ENCODE measurements around the gene REELD1.

DNA sequence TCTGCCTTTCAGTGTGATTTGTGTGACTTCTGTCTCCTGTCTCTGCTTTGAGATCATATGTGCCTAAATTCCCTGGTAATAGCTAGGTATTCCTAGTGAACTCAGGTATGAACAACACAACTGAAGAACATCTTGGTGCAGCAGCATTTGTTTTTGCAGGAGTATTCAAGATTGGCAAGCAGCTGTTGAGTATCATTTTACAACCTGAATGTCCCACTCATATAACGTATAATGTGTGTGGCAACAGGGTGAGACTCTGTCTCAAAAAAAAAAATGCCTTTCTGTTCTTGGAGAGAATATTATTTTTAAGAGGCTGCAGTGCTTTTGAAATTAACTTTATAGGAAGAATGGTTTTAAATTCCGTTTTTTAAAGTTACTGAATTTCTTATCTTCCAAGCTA is 31.1 kb upstream of the REELD1 start:
- TF ChIP-seq, protein P1, sequence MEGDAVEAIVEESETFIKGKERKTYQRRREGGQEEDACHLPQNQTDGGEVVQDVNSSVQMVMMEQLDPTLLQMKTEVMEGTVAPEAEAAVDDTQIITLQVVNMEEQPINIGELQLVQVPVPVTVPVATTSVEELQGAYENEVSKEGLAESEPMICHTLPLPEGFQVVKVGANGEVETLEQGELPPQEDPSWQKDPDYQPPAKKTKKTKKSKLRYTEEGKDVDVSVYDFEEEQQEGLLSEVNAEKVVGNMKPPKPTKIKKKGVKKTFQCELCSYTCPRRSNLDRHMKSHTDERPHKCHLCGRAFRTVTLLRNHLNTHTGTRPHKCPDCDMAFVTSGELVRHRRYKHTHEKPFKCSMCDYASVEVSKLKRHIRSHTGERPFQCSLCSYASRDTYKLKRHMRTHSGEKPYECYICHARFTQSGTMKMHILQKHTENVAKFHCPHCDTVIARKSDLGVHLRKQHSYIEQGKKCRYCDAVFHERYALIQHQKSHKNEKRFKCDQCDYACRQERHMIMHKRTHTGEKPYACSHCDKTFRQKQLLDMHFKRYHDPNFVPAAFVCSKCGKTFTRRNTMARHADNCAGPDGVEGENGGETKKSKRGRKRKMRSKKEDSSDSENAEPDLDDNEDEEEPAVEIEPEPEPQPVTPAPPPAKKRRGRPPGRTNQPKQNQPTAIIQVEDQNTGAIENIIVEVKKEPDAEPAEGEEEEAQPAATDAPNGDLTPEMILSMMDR (IDR thresholded peaks at IDR 0.05) = no peak
- no peak for TF ChIP-seq POLR2A (IDR thresholded peaks at IDR 0.05)
